H1 (cell line): Measurements from ENCODE around the gene ZNF618. TPM values are rescaled to one million over a fixed set of nuclear protein-coding genes. Genes with fewer than 3 reads are reported as not detected.

Experiments used
- CTCF ChIA-PET: fragments of 300-600 bp; sonication (Branson Sonifier 250); formaldehyde crosslinking; loops from one replicate; lab custom pipeline; 2021; ENCODE audit not compliant: partially characterized antibody; lab: Charles Lee
- POLR2A ChIA-PET: fragments of 300-600 bp; sonication (Branson Sonifier 250); formaldehyde crosslinking; loops from one replicate; lab custom pipeline; 2021; ENCODE audit warnings: inconsistent platforms; ENCODE audit not compliant: partially characterized antibody; lab: Charles Lee
- DNase-seq, 2 experiments: peaks; one replicate each; pipeline versions ENCODE4 v3.0.0 to v3.0.0-alpha.2; 2010 to 2022; ENCODE audit warnings: low spot score in 2 of 2, low read depth in 1 of 2, mixed read lengths in 1 of 2
- FAIRE-seq: peaks from 2 replicates; lab custom pipeline; 2011; peaks lifted over from hg19 to GRCh38; lab: Jason Lieb, UNC
- H2AFZ ChIP-seq: 2 replicates; pipeline ENCODE4 v1.8.1; 2012; ENCODE audit warnings: low read length, inconsistent platforms
- H2AK5ac ChIP-seq: 2 replicates; pipeline ENCODE4 v1.6.1; 2013; ENCODE audit warnings: low read depth, low read length
- H2BK120ac ChIP-seq: replicated peaks from 2 replicates; pipeline ENCODE3; 2013; ENCODE audit warnings: low read depth, low read length, inconsistent platforms
- H2BK12ac ChIP-seq: 2 replicates; pipeline ENCODE4 v1.6.1; 2013; ENCODE audit warnings: low read depth, low read length
- H2BK15ac ChIP-seq: 2 replicates; pipeline ENCODE4 v1.6.1; 2013; ENCODE audit warnings: low read length
- H2BK20ac ChIP-seq: 2 replicates; pipeline ENCODE4 v1.6.1; 2013; ENCODE audit warnings: low read length
- H2BK5ac ChIP-seq: 2 replicates; pipeline ENCODE4 v1.6.1; 2013; ENCODE audit warnings: low read depth, low read length
- H3K14ac ChIP-seq: 2 replicates; pipeline ENCODE4 v1.6.1; 2013; ENCODE audit warnings: inconsistent platforms; ENCODE audit not compliant: insufficient read length
- H3K18ac ChIP-seq: 2 replicates; pipeline ENCODE4 v1.6.1; 2013; ENCODE audit warnings: low read length; ENCODE audit errors: extremely low read depth
- H3K23ac ChIP-seq: 2 replicates; pipeline ENCODE4 v1.6.1; 2013; ENCODE audit warnings: inconsistent platforms; ENCODE audit not compliant: insufficient read length
- H3K23me2 ChIP-seq: 2 replicates; pipeline ENCODE4 v1.6.1; 2013; ENCODE audit warnings: low read depth, low read length
- H3K27ac ChIP-seq: 2 replicates; pipeline ENCODE4 v1.6.1; 2011; ENCODE audit warnings: low read depth, low read length, inconsistent platforms
- H3K27me3 ChIP-seq, 4 experiments: replicated peaks in 1 of 4; 1 replicate in 1 of 4; 2 replicates in 3 of 4; pipeline versions ENCODE4 v1.6.1 to v1.8.1; 2011 to 2013; ENCODE audit warnings: low read length in 3 of 4, mild to moderate bottlenecking in 3 of 4, inconsistent platforms in 2 of 4, mixed read lengths in 2 of 4, moderate library complexity in 1 of 4; ENCODE audit not compliant: control insufficient read depth in 3 of 4, insufficient read depth in 3 of 4; ENCODE audit errors: extremely low read depth in 1 of 4
- H3K36me3 ChIP-seq, 4 experiments: 2 replicates each; pipeline versions ENCODE4 v1.6.1 to v1.8.1; 2011 to 2013; ENCODE audit warnings: mild to moderate bottlenecking in 4 of 4, low read length in 3 of 4, moderate library complexity in 2 of 4, control low read depth in 1 of 4, inconsistent platforms in 1 of 4; ENCODE audit not compliant: insufficient read depth in 4 of 4, control insufficient read depth in 2 of 4
- H3K4ac ChIP-seq: replicated peaks from 2 replicates; pipeline ENCODE3; 2013; ENCODE audit warnings: low read length, low read depth, mixed read lengths, inconsistent platforms; ENCODE audit not compliant: insufficient read length
- H3K4me1 ChIP-seq, 4 experiments: replicated peaks in 1 of 4; 1 replicate in 1 of 4; 2 replicates in 3 of 4; pipeline versions ENCODE4 v1.6.1 to v1.8.1; 2011 to 2013; ENCODE audit warnings: low read length in 3 of 4, inconsistent platforms in 2 of 4, mixed read lengths in 1 of 4; ENCODE audit not compliant: insufficient read depth in 4 of 4, control insufficient read depth in 3 of 4
- H3K4me2 ChIP-seq, 2 experiments: 2 replicates each; pipeline versions ENCODE4 v1.6.1 to v1.8.1; 2011 to 2013; ENCODE audit warnings: low read depth in 2 of 2, low read length in 2 of 2, control low read depth in 1 of 2, inconsistent platforms in 1 of 2, mild to moderate bottlenecking in 1 of 2; ENCODE audit not compliant: insufficient read depth in 1 of 2
- H3K4me3 ChIP-seq, 4 experiments: fragments of 200-600, 300-600 bp in 1 of 4; sonication (generic), shearing (Covaris generic), sonication (Bioruptor Twin) in 1 of 4; 2 replicates each; pipeline versions ENCODE4 v1.5.1 to v1.8.1; 2011 to 2016; ENCODE audit warnings: low read length in 4 of 4, low read depth in 3 of 4, control low read depth in 2 of 4, inconsistent platforms in 2 of 4, mild to moderate bottlenecking in 2 of 4, mixed read lengths in 1 of 4, moderate library complexity in 1 of 4; ENCODE audit not compliant: insufficient read depth in 2 of 4; ENCODE audit errors: extremely low read depth in 1 of 4
- H3K56ac ChIP-seq: replicated peaks from 2 replicates; pipeline ENCODE3; 2013; ENCODE audit warnings: low read depth, mild to moderate bottlenecking, mixed read lengths, low read length, inconsistent platforms; ENCODE audit not compliant: insufficient read length
- H3K79me1 ChIP-seq: 2 replicates; pipeline ENCODE4 v1.6.1; 2013; ENCODE audit warnings: low read depth, low read length, control low read depth
- H3K79me2 ChIP-seq, 2 experiments: 2 replicates each; pipeline versions ENCODE4 v1.6.1 to v1.8.1; 2012 to 2013; ENCODE audit warnings: low read length in 2 of 2, mild to moderate bottlenecking in 2 of 2, inconsistent platforms in 1 of 2; ENCODE audit not compliant: insufficient read depth in 2 of 2, control insufficient read depth in 1 of 2
- H3K9ac ChIP-seq, 4 experiments: replicated peaks in 1 of 4; 1 replicate in 1 of 4; 2 replicates in 3 of 4; pipeline versions ENCODE4 v1.6.1 to v1.8.1; 2011 to 2013; ENCODE audit warnings: low read depth in 3 of 4, low read length in 3 of 4, control low read depth in 2 of 4, mild to moderate bottlenecking in 2 of 4, moderate library complexity in 2 of 4, inconsistent platforms in 1 of 4; ENCODE audit errors: extremely low read depth in 1 of 4
- H3K9me3 ChIP-seq, 2 experiments: 2 replicates each; pipeline versions ENCODE4 v1.6.1 to v1.8.1; 2012 to 2013; ENCODE audit warnings: mild to moderate bottlenecking in 2 of 2, moderate library complexity in 2 of 2, control low read depth in 1 of 2, inconsistent platforms in 1 of 2, low read depth in 1 of 2, low read length in 1 of 2, mixed read lengths in 1 of 2; ENCODE audit not compliant: insufficient read depth in 2 of 2
- H4K20me1 ChIP-seq, 2 experiments: replicated peaks in 1 of 2; 2 replicates each; pipeline versions ENCODE3 to v1.8.1; 2011 to 2013; ENCODE audit warnings: inconsistent platforms in 2 of 2, low read length in 2 of 2, mild to moderate bottlenecking in 1 of 2; ENCODE audit not compliant: insufficient read depth in 2 of 2, control insufficient read depth in 1 of 2
- H4K5ac ChIP-seq: 2 replicates; pipeline ENCODE4 v1.6.1; 2013; ENCODE audit warnings: low read length, low read depth, mixed read lengths, inconsistent platforms; ENCODE audit not compliant: insufficient read length
- H4K8ac ChIP-seq: 2 replicates; pipeline ENCODE4 v1.8.0; 2013; ENCODE audit warnings: mild to moderate bottlenecking, moderate library complexity, low read length, inconsistent platforms; ENCODE audit not compliant: insufficient read depth; ENCODE audit errors: extremely low read depth
- H4K91ac ChIP-seq: replicated peaks from 2 replicates; pipeline ENCODE3; 2013; ENCODE audit warnings: low read length, mixed read lengths, inconsistent platforms; ENCODE audit not compliant: insufficient read length
- GABPA ChIP-seq: IDR thresholded peaks from 2 replicates; pipeline ENCODE4 v1.6.1; 2011; ENCODE audit warnings: mild to moderate bottlenecking, low read length, moderate library complexity, borderline replicate concordance; ENCODE audit not compliant: insufficient read depth
- RAD21 ChIP-seq, 2 experiments: IDR thresholded peaks in 1 of 2; conservative IDR thresholded peaks in 1 of 2; 2 replicates each; pipeline ENCODE4 v1.6.1; 2011; ENCODE audit warnings: low read depth in 2 of 2, low read length in 2 of 2, improper control_type of control experiment in 1 of 2, inconsistent platforms in 1 of 2, mild to moderate bottlenecking in 1 of 2, moderate library complexity in 1 of 2
- SP4 ChIP-seq: IDR thresholded peaks from 2 replicates; pipeline ENCODE4 v1.6.1; 2012; ENCODE audit warnings: low read length, inconsistent platforms
- WGBS, 2 experiments: shearing (Covaris generic) in 1 of 2; methylation state at CpG; one replicate each; pipeline versions ENCODE4 v1.1.6 to v1.1.7; 2013 to 2015; ENCODE audit warnings: low lambda C conversion rate in 2 of 2, mixed read lengths in 2 of 2, inconsistent platforms in 1 of 2, low coverage in 1 of 2, missing lambda C conversion rate in 1 of 2; ENCODE audit not compliant: insufficient replicate concordance in 2 of 2, insufficient coverage in 1 of 2, insufficient read length in 1 of 2; ENCODE audit errors: extremely low coverage in 1 of 2, missing lambda C conversion rate in 1 of 2; 5-methylcytosine and 5-hydroxymethylcytosine counted together
- polyA plus RNA-seq, 7 experiments: library from polyadenylated mRNA; depleted of rRNA in 3 of 7; stranded (reverse) in 5 of 7; unstranded in 2 of 7; fragments of >200 nt in 5 of 7; fragments of 200-250 nt in 2 of 7; gene quantifications; 1 replicate in 5 of 7; 2 replicates in 1 of 7; 4 replicates in 1 of 7; pipeline versions ENCODE4 v1.2.1 to v1.2.3, GENCODE V29; 2011 to 2013; ENCODE audit warnings: missing spikeins in 2 of 7, mixed read lengths in 2 of 7
- total RNA-seq: library from RNA; stranded (reverse); fragmentation: NEBNext Ultra II Directional; extraction: Animal tissue kit (Norgen Biotek cat#: 25700); gene quantifications from 2 replicates; pipeline ENCODE4 v1.2.1, GENCODE V29; 2021

The ZNF618 gene
- total and polyA plus RNA-seq, 2 of the 8 experiments (the other 6 are each of a cell fraction or from before 2014, with no cell fraction given): 9.6 to 28.5 TPM

DNA sequence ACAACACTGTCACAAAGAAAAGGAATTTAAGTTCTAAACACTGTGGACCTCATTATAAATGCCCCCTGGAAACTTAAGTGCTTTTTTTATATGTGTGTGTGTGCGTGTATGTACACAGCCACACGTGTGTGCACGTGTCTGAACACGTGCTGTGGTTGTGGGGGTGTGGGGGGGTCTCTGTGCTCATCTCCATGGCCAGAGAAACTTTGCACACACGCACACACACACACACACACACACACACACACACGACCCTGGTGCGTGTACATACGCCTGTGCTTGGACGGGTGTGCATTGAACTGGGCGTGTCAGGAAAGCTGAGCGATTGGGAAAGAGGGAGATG, 174.1 kb downstream of the ZNF618 start:
- CTCF ChIA-PET: interaction anchor here (0.6 to 1.7 kb wide), 7 partner anchors 11 to 243 kb away, joined by 3 to 5 read pairs (median 4); no protein-coding TSS in a partner anchor
- no peak overlapping the region for H2BK120ac ChIP-seq

More for the DNA sequence above, 174.1 kb downstream of the ZNF618 start:
- DNase-seq (no peak), FAIRE-seq (no peak)
- Histone ChIP-seq H3K18ac (no peak overlapping the region), H4K8ac (no peak overlapping the region; the same call in 1 of the 2 replicates), H4K20me1 (peaks cover 0 to 3% of the 10 kb centered on the region in 2 experiments), H2AK5ac (no peak overlapping the region), H2BK5ac (no peak overlapping the region), H2AFZ (no peak overlapping the region), H3K56ac (no peak overlapping the region), H4K5ac (no peak overlapping the region), H3K23ac (no peak overlapping the region), H3K27me3 (no peaks in the 10 kb centered on the region), H3K79me2 (no peaks in the 10 kb centered on the region), H3K4ac (no peak overlapping the region), H3K27ac (no peak overlapping the region), H3K4me1 (no peaks in the 10 kb centered on the region), H3K79me1 (no peaks in the 10 kb centered on the region), H3K4me3 (no peak overlapping the region), H2BK15ac (no peak overlapping the region), H3K36me3 (peaks cover 7 to 33% (median 14%) of the 10 kb centered on the region in 4 experiments; a peak in 7 of 8 replicates), H2BK20ac (no peak overlapping the region), H3K9ac (no peak overlapping the region), H3K23me2 (no peaks in the 10 kb centered on the region), H4K91ac (no peak overlapping the region), H3K14ac (no peak overlapping the region), H2BK12ac (no peak overlapping the region), H3K9me3 (no peaks in the 10 kb centered on the region), H3K4me2 (no peak overlapping the region)
- TF ChIP-seq RAD21 (IDR thresholded peaks at IDR 0.05 in 1 of 2, conservative IDR thresholded peaks at IDR 0.05 in 1 of 2; ENCODE audit: low read depth in 2 of 2, low read length in 2 of 2) (no peak), SP4 (no peak), GABPA (no peak)
- POLR2A ChIA-PET: no interaction called here
- 85% methylated on average over 11 of the region's 11 CpGs; no CpG with 5 or more reads in 1 of the 2 experiments for WGBS, 2 experiments
